Karpas-422 (cell line): ENCODE measurements around the gene TMC8. TPM values are rescaled to one million over a fixed set of nuclear protein-coding genes. Genes with fewer than 3 reads are reported as not detected.

Experiments
- DNase-seq: peaks from one replicate; pipeline ENCODE4 v3.0.0-alpha.2; 2015
- H2AFZ ChIP-seq: fragments of 200-600 bp; sonication (generic); 2 replicates; pipeline ENCODE4 v1.6.1; 2014; ENCODE audit warnings: antibody characterized with exemption, low read length, mixed read lengths
- H3K27ac ChIP-seq: fragments of 200-600 bp; sonication (generic); 2 replicates; pipeline ENCODE4 v1.5.1; 2014; ENCODE audit warnings: mild to moderate bottlenecking, low read length, moderate library complexity
- H3K27me3 ChIP-seq: fragments of 200-600 bp; sonication (generic); 2 replicates; pipeline ENCODE4 v1.6.1; 2014; ENCODE audit warnings: low read length, mixed read lengths
- H3K36me3 ChIP-seq: fragments of 200-600 bp; sonication (generic); 2 replicates; pipeline ENCODE4 v1.6.1; 2014; ENCODE audit warnings: low read length, mixed read lengths; ENCODE audit not compliant: insufficient read depth
- H3K4me1 ChIP-seq: fragments of 200-600 bp; sonication (generic); 2 replicates; pipeline ENCODE4 v1.6.1; 2014; ENCODE audit warnings: mild to moderate bottlenecking, low read length, mixed read lengths
- H3K4me2 ChIP-seq: fragments of 200-600 bp; sonication (generic); 2 replicates; pipeline ENCODE4 v1.6.1; 2014; ENCODE audit warnings: low read length, low read depth, mild to moderate bottlenecking; ENCODE audit not compliant: poor library complexity, severe bottlenecking
- H3K4me3 ChIP-seq: fragments of 200-600 bp; sonication (generic); 2 replicates; pipeline ENCODE4 v1.5.1; 2014; ENCODE audit warnings: mild to moderate bottlenecking, antibody characterized with exemption, low read length, mixed read lengths
- H3K79me2 ChIP-seq: fragments of 200-600 bp; sonication (generic); 2 replicates; pipeline ENCODE4 v1.6.1; 2014; ENCODE audit warnings: mild to moderate bottlenecking, low read length, mixed read lengths
- H3K9ac ChIP-seq: fragments of 200-600 bp; sonication (generic); 2 replicates; pipeline ENCODE4 v1.6.0; 2014; ENCODE audit warnings: low read length
- H3K9me2 ChIP-seq: fragments of 200-600 bp; sonication (generic), shearing (Covaris generic); replicated peaks from 2 replicates; pipeline ENCODE4 v1.6.0; 2014; ENCODE audit warnings: mild to moderate bottlenecking, low read length, moderate library complexity; ENCODE audit not compliant: insufficient read depth
- H3K9me3 ChIP-seq: fragments of 300-700, 200-600 bp; sonication (generic); 2 replicates; pipeline ENCODE4 v1.6.1; 2014; ENCODE audit warnings: low read length, mixed read lengths
- H4K20me1 ChIP-seq: fragments of 200-600 bp; sonication (generic); 2 replicates; pipeline ENCODE4 v1.6.1; 2014; ENCODE audit warnings: mild to moderate bottlenecking, antibody characterized with exemption, low read length, low read depth; ENCODE audit not compliant: insufficient read depth
- total RNA-seq: library from RNA; depleted of rRNA; stranded (reverse); fragments of >200 nt; shearing (Covaris generic); gene quantifications from 2 replicates; pipeline ENCODE4 v1.2.3, GENCODE V29; 2014; ENCODE audit warnings: low replicate concordance

Gene TMC8
- total RNA-seq, 1 experiment from 2014 or later: 57.9 TPM

- H3K36me3 ChIP-seq: peaks cover 14% of the 10 kb centered on the region
- no peak for DNase-seq
- H4K20me1 ChIP-seq: peaks cover 16% of the 10 kb centered on the region
- H3K27me3 ChIP-seq: no peaks in the 10 kb centered on the region
- no peak overlapping the region for H3K27ac ChIP-seq
- H3K4me1 ChIP-seq: no peaks in the 10 kb centered on the region
- no peak overlapping the region for H3K4me2 ChIP-seq
- no peaks in the 10 kb centered on the region for H3K9me2 ChIP-seq
- no peaks in the 10 kb centered on the region for H3K9me3 ChIP-seq
- H3K4me3 ChIP-seq: no peak overlapping the region
- H2AFZ ChIP-seq: no peak overlapping the region
- no peaks in the 10 kb centered on the region for H3K79me2 ChIP-seq
- H3K9ac ChIP-seq: no peak overlapping the region
Measured at GRCh38 chr17:78107457-78107856, 23.1 kb upstream of the TMC8 start.

- Histone ChIP-seq H3K27ac (no peak overlapping the region), H3K36me3 (peaks cover 14% of the 10 kb centered on the region), H4K20me1 (peaks cover 17% of the 10 kb centered on the region)
Measured at GRCh38 chr17:78107976-78108725, 22.4 kb upstream of the TMC8 start.

GRCh38 chr17:78108726-78109488, 21.7 kb upstream of the TMC8 start:
- Histone ChIP-seq H3K4me3 (no peak overlapping the region), H3K4me2 (no peak overlapping the region), H3K9me3 (no peaks in the 10 kb centered on the region), H3K27ac (no peak overlapping the region), H3K27me3 (no peaks in the 10 kb centered on the region), H3K79me2 (no peaks in the 10 kb centered on the region), H3K36me3 (peaks cover 14% of the 10 kb centered on the region), H3K9me2 (no peaks in the 10 kb centered on the region), H3K4me1 (peaks cover 8% of the 10 kb centered on the region), H4K20me1 (peaks cover 18% of the 10 kb centered on the region), H2AFZ (no peak overlapping the region), H3K9ac (no peak overlapping the region)
- DNase-seq: no peak

More at GRCh38 chr17:78107976-78108725, 22.4 kb upstream of the TMC8 start:
- no peaks in the 10 kb centered on the region for H3K9me3 ChIP-seq
- no peak overlapping the region for H3K4me3 ChIP-seq
- no peak overlapping the region for H3K4me2 ChIP-seq
- H3K4me1 ChIP-seq: peaks cover 5% of the 10 kb centered on the region; the same call in 1 of the 2 replicates
- no peak overlapping the region for H2AFZ ChIP-seq
- H3K9me2 ChIP-seq: no peaks in the 10 kb centered on the region
- no peak for DNase-seq
- no peaks in the 10 kb centered on the region for H3K27me3 ChIP-seq
- no peaks in the 10 kb centered on the region for H3K79me2 ChIP-seq
- H3K9ac ChIP-seq: no peak overlapping the region

GRCh38 chr17:78109489-78109761, 21.1 kb upstream of the TMC8 start:
- Histone ChIP-seq H3K4me1 (peaks cover 8% of the 10 kb centered on the region), H3K9me2 (no peaks in the 10 kb centered on the region), H3K79me2 (no peaks in the 10 kb centered on the region), H3K27me3 (no peaks in the 10 kb centered on the region), H3K27ac (no peak overlapping the region), H3K9me3 (no peaks in the 10 kb centered on the region), H3K9ac (no peak overlapping the region), H2AFZ (no peak overlapping the region), H3K4me2 (no peak overlapping the region), H4K20me1 (peaks cover 20% of the 10 kb centered on the region), H3K4me3 (no peak overlapping the region), H3K36me3 (peaks cover 14% of the 10 kb centered on the region)
- no peak for DNase-seq

GRCh38 chr17:78110363-78111015, 20.1 kb upstream of the TMC8 start:
- no peaks in the 10 kb centered on the region for H3K27me3 ChIP-seq
- peaks cover 14% of the 10 kb centered on the region for H3K36me3 ChIP-seq
- no peaks in the 10 kb centered on the region for H3K9me3 ChIP-seq
- no peak overlapping the region for H3K4me3 ChIP-seq
- H3K9me2 ChIP-seq: no peaks in the 10 kb centered on the region
- H4K20me1 ChIP-seq: peaks cover 20% of the 10 kb centered on the region
- no peak overlapping the region for H2AFZ ChIP-seq
- no peaks in the 10 kb centered on the region for H3K79me2 ChIP-seq
- H3K4me2 ChIP-seq: no peak overlapping the region
- no peak overlapping the region for H3K9ac ChIP-seq
- DNase-seq: no peak
- no peak overlapping the region for H3K27ac ChIP-seq
- peaks cover 8% of the 10 kb centered on the region for H3K4me1 ChIP-seq

- Histone ChIP-seq H3K36me3 (peaks cover 14% of the 10 kb centered on the region), H3K9me2 (no peaks in the 10 kb centered on the region), H3K4me2 (no peak overlapping the region), H3K9me3 (no peaks in the 10 kb centered on the region), H3K27me3 (no peaks in the 10 kb centered on the region), H3K79me2 (no peaks in the 10 kb centered on the region), H3K9ac (no peak overlapping the region), H3K4me1 (peaks cover 8% of the 10 kb centered on the region), H3K27ac (no peak overlapping the region), H2AFZ (no peak overlapping the region), H4K20me1 (peaks cover 20% of the 10 kb centered on the region), H3K4me3 (no peak overlapping the region)
- DNase-seq: no peak
Measured at GRCh38 chr17:78111016-78111726, 19.4 kb upstream of the TMC8 start.

GRCh38 chr17:78111727-78112517, 18.6 kb upstream of the TMC8 start:
- Histone ChIP-seq H3K9ac (no peak overlapping the region), H2AFZ (no peak overlapping the region), H3K27me3 (no peaks in the 10 kb centered on the region), H3K9me2 (no peaks in the 10 kb centered on the region), H3K79me2 (no peaks in the 10 kb centered on the region), H4K20me1 (peaks cover 20% of the 10 kb centered on the region), H3K4me3 (no peak overlapping the region), H3K9me3 (no peaks in the 10 kb centered on the region), H3K4me1 (peaks cover 8% of the 10 kb centered on the region), H3K4me2 (no peak overlapping the region), H3K36me3 (peaks cover 14% of the 10 kb centered on the region), H3K27ac (no peak overlapping the region)
- DNase-seq: no peak
